Pancreas (tissue), 10 donors: ENCODE results near the gene CLIP1. TPM values are rescaled to one million over a fixed set of nuclear protein-coding genes. Genes with fewer than 3 reads are reported as not detected.

Experiments
- ATAC-seq, 4 donors: fragments of 200-7000 bp; cut with Tn5 transposase; one replicate each; pipeline versions ENCODE4 v1.8.0 to v1.9.1; 2020; ENCODE audit warnings: mild to moderate bottlenecking in 4 of 4, moderate library complexity in 4 of 4
- DNase-seq, 6 donors: peaks; one replicate each; pipeline ENCODE4 v3.0.0-alpha.2; 2020
- FAIRE-seq: peaks from 2 replicates; lab custom pipeline; 2012; peaks lifted over from hg19 to GRCh38; lab: Jason Lieb, UNC
- H3K27ac ChIP-seq, 4 donors: fragments of 200-600 bp; sonication (generic); 1 replicate in 3 of 4; 2 replicates in 1 of 4; pipeline versions ENCODE4 v1.5.0 to v1.8.0; 2020
- H3K27me3 ChIP-seq, 4 donors: fragments of 200-600 bp; one replicate each; pipeline ENCODE4 v1.8.0; 2021
- H3K36me3 ChIP-seq, 3 donors: fragments of 200-600 bp; sonication (generic) in 1 of 3; one replicate each; pipeline versions ENCODE4 v1.5.0 to v1.8.0; 2020 to 2021
- H3K4me1 ChIP-seq, 3 donors: fragments of 200-600 bp; one replicate each; pipeline ENCODE4 v1.8.0; 2021
- H3K4me3 ChIP-seq, 4 donors: fragments of 200-600 bp; sonication (generic) in 2 of 4; one replicate each; pipeline versions ENCODE4 v1.5.0 to v1.8.0; 2020 to 2021
- H3K9me3 ChIP-seq, 4 donors: fragments of 200-600 bp; one replicate each; pipeline ENCODE4 v1.8.0; 2021
- WGBS, 2 donors: extraction: QIAGEN DNeasy Blood & Tissue Kit; methylation state at CpG; one replicate each; pipeline ENCODE4 v1.1.7; 2013; 5-methylcytosine and 5-hydroxymethylcytosine counted together
- intact Hi-C, 3 donors: fragments of 100-400 bp; cut with DNase I; formaldehyde crosslinking; loops; one replicate each; pipeline versions ENCODE4 v1.11.1 to v1.14.2; 2022
- polyA plus RNA-seq, 2 donors: library from polyadenylated mRNA; stranded (reverse); fragments of 200-250 nt; gene quantifications; one replicate each; pipeline ENCODE4 v1.2.3, GENCODE V29; 2013
- total RNA-seq, 6 donors: library from RNA; stranded (reverse); fragmentation: NEBNext Ultra II Directional in 4 of 6; extraction: Animal tissue kit (Norgen Biotek cat#: 25700) in 4 of 6; gene quantifications; one replicate each; pipeline versions ENCODE4 v1.2.1 to v1.2.4, GENCODE V29; 2021 to 2023
- TF ChIP-seq, protein P1 (sequence below), 4 donors: fragments of 200-600 bp; sonication (generic) in 3 of 4; IDR thresholded peaks; one replicate each; pipeline versions ENCODE4 v1.5.0 to v1.8.0; 2021; ENCODE audit warnings: antibody characterized with exemption in 4 of 4
- donor health status: healthy with polysubstance abuse.
- donor health status: DM: no; HTN: no; CAD: no; lungs with moderate emphysema.
- donor health status: DM: no; HTN: no; CAD: no.
- donor health status: control.
- donor health status: control.
- donor health status: Bipolar disorder and iron deficiency.
- donor health status: DM: yes; HTN: yes; CAD: no.
- donor health status: DM: no; HTN: no; CAD: no.
- donor health status: DM: no; HTN: no; CAD: no.
- donor health status: DM: yes; HTN: yes; CAD: no.

The CLIP1 gene
- total and polyA plus RNA-seq, 8 donors = 17.1 to 43.9 (median 30.7) TPM

DNA sequence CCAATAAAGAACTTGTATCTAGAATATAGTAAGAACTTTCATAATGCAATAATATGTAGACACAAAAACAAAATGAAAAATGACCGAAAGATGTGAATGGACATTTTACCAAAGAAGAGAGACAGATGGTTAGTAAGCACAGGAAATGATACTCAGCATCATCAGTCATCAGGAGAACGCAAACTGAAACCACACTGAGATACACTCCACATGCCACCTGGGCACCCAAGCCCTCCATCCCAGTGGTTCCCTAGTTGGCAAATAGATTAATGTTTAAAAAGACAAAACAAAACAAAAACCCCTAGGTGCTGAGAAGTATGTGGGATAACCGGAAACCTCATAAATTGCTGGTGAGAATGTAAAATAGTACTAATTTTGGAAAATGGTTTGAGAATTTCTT is 129.4 kb downstream of the CLIP1 start:
- no peak for ATAC-seq
- H3K27ac ChIP-seq = no peak overlapping the region
- intact Hi-C loops = no loop called here
- TF ChIP-seq, protein P1, sequence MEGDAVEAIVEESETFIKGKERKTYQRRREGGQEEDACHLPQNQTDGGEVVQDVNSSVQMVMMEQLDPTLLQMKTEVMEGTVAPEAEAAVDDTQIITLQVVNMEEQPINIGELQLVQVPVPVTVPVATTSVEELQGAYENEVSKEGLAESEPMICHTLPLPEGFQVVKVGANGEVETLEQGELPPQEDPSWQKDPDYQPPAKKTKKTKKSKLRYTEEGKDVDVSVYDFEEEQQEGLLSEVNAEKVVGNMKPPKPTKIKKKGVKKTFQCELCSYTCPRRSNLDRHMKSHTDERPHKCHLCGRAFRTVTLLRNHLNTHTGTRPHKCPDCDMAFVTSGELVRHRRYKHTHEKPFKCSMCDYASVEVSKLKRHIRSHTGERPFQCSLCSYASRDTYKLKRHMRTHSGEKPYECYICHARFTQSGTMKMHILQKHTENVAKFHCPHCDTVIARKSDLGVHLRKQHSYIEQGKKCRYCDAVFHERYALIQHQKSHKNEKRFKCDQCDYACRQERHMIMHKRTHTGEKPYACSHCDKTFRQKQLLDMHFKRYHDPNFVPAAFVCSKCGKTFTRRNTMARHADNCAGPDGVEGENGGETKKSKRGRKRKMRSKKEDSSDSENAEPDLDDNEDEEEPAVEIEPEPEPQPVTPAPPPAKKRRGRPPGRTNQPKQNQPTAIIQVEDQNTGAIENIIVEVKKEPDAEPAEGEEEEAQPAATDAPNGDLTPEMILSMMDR (IDR thresholded peaks at IDR 0.05) = no peak
- DNase-seq = no peak
- no peaks in the 10 kb centered on the region for H3K27me3 ChIP-seq
- 92 to 97% methylated on average over 3 of the region's 3 CpGs for WGBS, 2 donors
- H3K9me3 ChIP-seq = no peaks in the 10 kb centered on the region
- H3K36me3 ChIP-seq = peaks cover 0 to 9% (median 0%) of the 10 kb centered on the region in 3 donors
- H3K4me3 ChIP-seq = no peak overlapping the region
- FAIRE-seq = no peak
- no peaks in the 10 kb centered on the region for H3K4me1 ChIP-seq

DNA sequence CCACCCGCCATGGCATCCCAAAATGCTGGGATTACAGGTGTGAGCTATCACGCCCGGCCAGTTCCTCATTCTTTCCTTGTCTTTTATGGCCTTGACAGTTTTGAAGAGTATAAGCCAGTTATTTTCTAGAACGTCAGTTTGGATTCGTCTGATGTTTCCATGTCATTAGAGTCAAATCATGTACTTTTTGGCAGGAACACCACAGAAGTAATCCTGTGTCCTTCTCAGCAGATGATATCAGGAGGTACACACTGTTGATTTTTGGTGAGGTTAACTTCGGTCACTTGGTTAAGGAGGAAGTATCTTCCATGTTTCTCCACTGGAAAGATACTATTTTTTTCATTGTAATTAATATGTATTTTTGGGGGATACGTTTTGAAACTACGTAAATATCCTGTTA is 131.0 kb downstream of the CLIP1 start:
- ATAC-seq (no peak), DNase-seq (no peak)
- TF ChIP-seq, protein P1 (IDR thresholded peaks at IDR 0.05) = no peak

DNA sequence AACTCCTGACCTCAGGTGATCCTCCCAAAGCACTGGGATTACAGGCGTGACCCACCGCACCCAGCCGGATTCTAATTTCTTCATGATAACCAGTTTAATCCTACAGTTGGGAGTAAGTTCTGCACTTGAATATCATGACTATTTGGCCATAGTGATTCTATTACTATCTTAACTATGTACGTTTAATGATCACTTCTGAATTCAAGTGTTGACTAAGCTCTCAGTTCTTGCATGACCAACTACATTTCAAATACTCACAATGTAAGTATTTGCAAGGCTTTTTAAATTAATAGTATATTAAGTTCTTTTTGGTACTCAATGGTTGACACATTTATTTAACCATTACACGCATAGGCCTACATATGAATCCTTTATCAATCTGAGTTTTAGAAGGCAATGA is 138.8 kb downstream of the CLIP1 start:
- H3K4me1 ChIP-seq = no peaks in the 10 kb centered on the region
- intact Hi-C loops = no loop called here
- H3K36me3 ChIP-seq = peaks cover 0 to 9% (median 6%) of the 10 kb centered on the region in 3 donors
- H3K27me3 ChIP-seq = no peaks in the 10 kb centered on the region
- H3K27ac ChIP-seq = no peak overlapping the region
- no peak for FAIRE-seq
- WGBS, 2 donors = 98% methylated on average over 5 of the region's 5 CpGs
- no peak overlapping the region for H3K4me3 ChIP-seq
- TF ChIP-seq, protein P1 (IDR thresholded peaks at IDR 0.05) = no peak
- ATAC-seq = no peak
- H3K9me3 ChIP-seq = no peaks in the 10 kb centered on the region
- DNase-seq = no peak

More for the DNA sequence above, 131.0 kb downstream of the CLIP1 start:
- Histone ChIP-seq H3K27me3 (no peaks in the 10 kb centered on the region), H3K36me3 (peaks cover 0 to 14% (median 4%) of the 10 kb centered on the region in 3 donors), H3K4me1 (no peaks in the 10 kb centered on the region), H3K9me3 (no peaks in the 10 kb centered on the region), H3K4me3 (no peak overlapping the region), H3K27ac (no peak overlapping the region)
- intact Hi-C loops = no loop called here
- WGBS, 2 donors = 91 to 94% methylated on average over 8 of the region's 8 CpGs
- FAIRE-seq = no peak

DNA sequence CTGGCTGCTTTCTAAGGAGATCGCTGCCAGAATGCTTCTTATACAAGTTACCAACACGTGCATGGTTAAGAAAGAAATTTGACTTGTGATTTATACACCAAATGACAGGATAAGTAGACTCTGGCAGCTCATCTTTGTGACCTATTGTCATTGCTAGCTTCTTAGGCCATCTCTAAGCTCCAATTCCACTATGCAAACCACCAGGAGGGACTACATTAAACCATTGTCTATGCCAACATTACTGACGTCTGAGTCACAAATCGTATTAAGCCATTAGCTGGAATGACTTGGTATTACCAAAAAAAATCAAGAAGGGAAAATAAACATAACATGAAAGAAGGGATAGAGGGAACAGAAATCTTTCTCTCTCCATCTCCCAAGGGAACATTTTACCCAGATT is 140.4 kb downstream of the CLIP1 start:
- no peak for DNase-seq
- no peak for FAIRE-seq
- WGBS, 2 donors = 80 to 83% methylated on average over 4 of the region's 4 CpGs

DNA sequence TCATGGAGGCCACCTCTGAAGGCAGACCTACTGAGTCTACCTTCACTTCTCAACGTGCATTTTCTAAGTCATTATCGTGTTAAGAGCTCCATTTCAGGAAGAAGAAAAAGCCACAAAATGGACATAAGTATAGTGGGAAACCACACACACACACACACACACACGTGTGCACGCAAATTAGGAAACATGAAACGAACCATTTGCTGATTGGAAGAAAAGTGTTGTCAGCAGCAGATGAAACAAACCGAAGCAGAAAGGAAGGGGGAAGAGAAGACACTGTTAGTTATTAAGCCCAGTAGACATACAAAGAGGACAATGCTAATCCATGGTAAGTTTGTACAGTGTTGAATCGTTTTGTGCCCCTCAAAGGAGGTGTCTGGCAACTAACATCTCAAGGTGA is 146.2 kb downstream of the CLIP1 start:
- H3K4me3 ChIP-seq = no peak overlapping the region
- WGBS, 2 donors = 83 to 84% methylated on average over 7 of the region's 7 CpGs
- FAIRE-seq (no peak), DNase-seq (no peak), ATAC-seq (no peak)
- H3K27me3 ChIP-seq = no peaks in the 10 kb centered on the region
- no peaks in the 10 kb centered on the region for H3K9me3 ChIP-seq
- TF ChIP-seq, protein P1 (IDR thresholded peaks at IDR 0.05) = no peak
- H3K4me1 ChIP-seq = no peaks in the 10 kb centered on the region
- H3K36me3 ChIP-seq = peaks cover 2 to 36% (median 3%) of the 10 kb centered on the region in 3 donors
- intact Hi-C loops = no loop called here
- H3K27ac ChIP-seq = no peak overlapping the region

More for the DNA sequence above, 140.4 kb downstream of the CLIP1 start:
- Histone ChIP-seq H3K4me1 (no peaks in the 10 kb centered on the region), H3K27ac (no peak overlapping the region), H3K9me3 (no peaks in the 10 kb centered on the region), H3K4me3 (no peak overlapping the region), H3K36me3 (peaks cover 2 to 17% (median 7%) of the 10 kb centered on the region in 3 donors), H3K27me3 (no peaks in the 10 kb centered on the region)
- intact Hi-C loops = no loop called here
- TF ChIP-seq, protein P1 (IDR thresholded peaks at IDR 0.05) = no peak
- no peak for ATAC-seq
